Measurements from ENCODE around the gene SMIM41.

- TF ChIP-seq, protein P1, sequence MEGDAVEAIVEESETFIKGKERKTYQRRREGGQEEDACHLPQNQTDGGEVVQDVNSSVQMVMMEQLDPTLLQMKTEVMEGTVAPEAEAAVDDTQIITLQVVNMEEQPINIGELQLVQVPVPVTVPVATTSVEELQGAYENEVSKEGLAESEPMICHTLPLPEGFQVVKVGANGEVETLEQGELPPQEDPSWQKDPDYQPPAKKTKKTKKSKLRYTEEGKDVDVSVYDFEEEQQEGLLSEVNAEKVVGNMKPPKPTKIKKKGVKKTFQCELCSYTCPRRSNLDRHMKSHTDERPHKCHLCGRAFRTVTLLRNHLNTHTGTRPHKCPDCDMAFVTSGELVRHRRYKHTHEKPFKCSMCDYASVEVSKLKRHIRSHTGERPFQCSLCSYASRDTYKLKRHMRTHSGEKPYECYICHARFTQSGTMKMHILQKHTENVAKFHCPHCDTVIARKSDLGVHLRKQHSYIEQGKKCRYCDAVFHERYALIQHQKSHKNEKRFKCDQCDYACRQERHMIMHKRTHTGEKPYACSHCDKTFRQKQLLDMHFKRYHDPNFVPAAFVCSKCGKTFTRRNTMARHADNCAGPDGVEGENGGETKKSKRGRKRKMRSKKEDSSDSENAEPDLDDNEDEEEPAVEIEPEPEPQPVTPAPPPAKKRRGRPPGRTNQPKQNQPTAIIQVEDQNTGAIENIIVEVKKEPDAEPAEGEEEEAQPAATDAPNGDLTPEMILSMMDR (IDR thresholded peaks at IDR 0.05) = no peak
- no peak for TF ChIP-seq ZFX (IDR thresholded peaks at IDR 0.05; ENCODE audit: borderline replicate concordance)
Observed at GRCh38 chr12:52155048-52155868, 75.8 kb downstream of the SMIM41 start.

Measured in 22Rv1 (cell line).